ENCODE results near the gene PCARE.
"Not testable (repeated sequence)": the region's sequence is repeated elsewhere in the genome, so short reads cannot be mapped to it uniquely, and the experiment has no call there.

PCARE gene

GRCh38 chr2:29113027-29113686 lies 38.8 kb upstream of the PCARE start:
- Histone ChIP-seq H3K4me1 (ENCODE audit: control insufficient read depth, insufficient read depth, low read length, poor library complexity, severe bottlenecking) (peaks cover 6% of the 10 kb centered on the region), H3K36me3 (ENCODE audit: control insufficient read depth, insufficient read depth, low read length) (no peaks in the 10 kb centered on the region), H3K4me3 (ENCODE audit: extremely low read depth, insufficient read depth, low read length, poor library complexity, severe bottlenecking) (no peak overlapping the region), H3K27ac (ENCODE audit: low read depth, low read length, severe bottlenecking) (no peak overlapping the region), H3K9me3 (ENCODE audit: control insufficient read depth, low read length) (no peaks in the 10 kb centered on the region)
- 76 to 87% methylated on average over 3 to 4 of the region's 5 CpGs for WGBS, 2 experiments (ENCODE audit: insufficient coverage in 2 of 2)

GRCh38 chr2:29112379-29112778 lies 38.1 kb upstream of the PCARE start:
- no peaks in the 10 kb centered on the region for H3K36me3 ChIP-seq (ENCODE audit: control insufficient read depth, insufficient read depth, low read length)
- no peak overlapping the region for H3K27ac ChIP-seq (ENCODE audit: low read depth, low read length, severe bottlenecking)
- peaks cover 6% of the 10 kb centered on the region for H3K4me1 ChIP-seq (ENCODE audit: control insufficient read depth, insufficient read depth, low read length, poor library complexity, severe bottlenecking)

GRCh38 chr2:29110916-29111535 lies 36.7 kb upstream of the PCARE start:
- WGBS, 2 experiments (ENCODE audit: insufficient coverage in 2 of 2): 82 to 83% methylated on average over 3 to 4 of the region's 4 CpGs
- Histone ChIP-seq H3K4me1 (ENCODE audit: control insufficient read depth, insufficient read depth, low read length, poor library complexity, severe bottlenecking) (peaks cover 9% of the 10 kb centered on the region), H3K9me3 (ENCODE audit: control insufficient read depth, low read length) (no peaks in the 10 kb centered on the region), H3K4me3 (ENCODE audit: extremely low read depth, insufficient read depth, low read length, poor library complexity, severe bottlenecking) (no peak overlapping the region), H3K36me3 (ENCODE audit: control insufficient read depth, insufficient read depth, low read length) (no peaks in the 10 kb centered on the region), H3K27ac (ENCODE audit: low read depth, low read length, severe bottlenecking) (no peak overlapping the region)

More at GRCh38 chr2:29112379-29112778, 38.1 kb upstream of the PCARE start:
- Histone ChIP-seq H3K4me3 (ENCODE audit: extremely low read depth, insufficient read depth, low read length, poor library complexity, severe bottlenecking) (no peak overlapping the region), H3K9me3 (ENCODE audit: control insufficient read depth, low read length) (no peaks in the 10 kb centered on the region)

- WGBS, 2 experiments (ENCODE audit: insufficient coverage in 2 of 2): 86 to 88% methylated on average over 1 of the region's 2 CpGs
- no peak overlapping the region for H3K27ac ChIP-seq (ENCODE audit: low read depth, low read length, severe bottlenecking)
- H3K9me3 ChIP-seq (ENCODE audit: control insufficient read depth, low read length): no peaks in the 10 kb centered on the region
- H3K36me3 ChIP-seq (ENCODE audit: control insufficient read depth, insufficient read depth, low read length): no peaks in the 10 kb centered on the region
- no peak overlapping the region for H3K4me3 ChIP-seq (ENCODE audit: extremely low read depth, insufficient read depth, low read length, poor library complexity, severe bottlenecking)
- H3K4me1 ChIP-seq (ENCODE audit: control insufficient read depth, insufficient read depth, low read length, poor library complexity, severe bottlenecking): peaks cover 9% of the 10 kb centered on the region
These were observed 34.9 kb upstream of the PCARE start for GRCh38 chr2:29109246-29109645.

- Histone ChIP-seq H3K4me3 (ENCODE audit: extremely low read depth, insufficient read depth, low read length, poor library complexity, severe bottlenecking) (no peak overlapping the region), H3K4me1 (ENCODE audit: control insufficient read depth, insufficient read depth, low read length, poor library complexity, severe bottlenecking) (peaks cover 3% of the 10 kb centered on the region), H3K27ac (ENCODE audit: low read depth, low read length, severe bottlenecking) (no peak overlapping the region), H3K9me3 (ENCODE audit: control insufficient read depth, low read length) (no peaks in the 10 kb centered on the region), H3K36me3 (ENCODE audit: control insufficient read depth, insufficient read depth, low read length) (no peaks in the 10 kb centered on the region)
- 96 to 98% methylated on average over 4 to 5 of the region's 8 CpGs for WGBS, 2 experiments (ENCODE audit: insufficient coverage in 2 of 2)
These were observed 33.9 kb upstream of the PCARE start for GRCh38 chr2:29108225-29108624.

GRCh38 chr2:29107547-29107946 lies 33.2 kb upstream of the PCARE start:
- H3K27ac ChIP-seq (ENCODE audit: low read depth, low read length, severe bottlenecking); H3K4me3 ChIP-seq (ENCODE audit: extremely low read depth, insufficient read depth, low read length, poor library complexity, severe bottlenecking): not testable (repeated sequence)
- 93% methylated on average over 3 of the region's 3 CpGs; no CpG with 5 or more reads in 1 of the 2 experiments for WGBS, 2 experiments (ENCODE audit: insufficient coverage in 2 of 2)

GRCh38 chr2:29106980-29107388 lies 32.7 kb upstream of the PCARE start:
- WGBS, 2 experiments (ENCODE audit: insufficient coverage in 2 of 2): 65 to 69% methylated on average over 2 of the region's 2 CpGs
- no peaks in the 10 kb centered on the region for H3K36me3 ChIP-seq (ENCODE audit: control insufficient read depth, insufficient read depth, low read length)
- H3K27ac ChIP-seq (ENCODE audit: low read depth, low read length, severe bottlenecking): no peak overlapping the region
- H3K4me3 ChIP-seq (ENCODE audit: extremely low read depth, insufficient read depth, low read length, poor library complexity, severe bottlenecking): no peak overlapping the region
- H3K4me1 ChIP-seq (ENCODE audit: control insufficient read depth, insufficient read depth, low read length, poor library complexity, severe bottlenecking): peaks cover 3% of the 10 kb centered on the region
- no peaks in the 10 kb centered on the region for H3K9me3 ChIP-seq (ENCODE audit: control insufficient read depth, low read length)

More at GRCh38 chr2:29107547-29107946, 33.2 kb upstream of the PCARE start:
- H3K9me3 ChIP-seq (ENCODE audit: control insufficient read depth, low read length); H3K36me3 ChIP-seq (ENCODE audit: control insufficient read depth, insufficient read depth, low read length); H3K4me1 ChIP-seq (ENCODE audit: control insufficient read depth, insufficient read depth, low read length, poor library complexity, severe bottlenecking): not testable (repeated sequence)

- no peaks in the 10 kb centered on the region for H3K9me3 ChIP-seq (ENCODE audit: control insufficient read depth, low read length)
- peaks cover 3% of the 10 kb centered on the region for H3K4me1 ChIP-seq (ENCODE audit: control insufficient read depth, insufficient read depth, low read length, poor library complexity, severe bottlenecking)
- H3K36me3 ChIP-seq (ENCODE audit: control insufficient read depth, insufficient read depth, low read length): no peaks in the 10 kb centered on the region
- WGBS, 2 experiments (ENCODE audit: insufficient coverage in 2 of 2): 80 to 83% methylated on average over 1 to 2 of the region's 3 CpGs
- no peak overlapping the region for H3K27ac ChIP-seq (ENCODE audit: low read depth, low read length, severe bottlenecking)
- H3K4me3 ChIP-seq (ENCODE audit: extremely low read depth, insufficient read depth, low read length, poor library complexity, severe bottlenecking): no peak overlapping the region
These were observed 31.9 kb upstream of the PCARE start for GRCh38 chr2:29106256-29106655.

GRCh38 chr2:29105375-29105774 lies 31.1 kb upstream of the PCARE start:
- Histone ChIP-seq H3K9me3 (ENCODE audit: control insufficient read depth, low read length) (no peaks in the 10 kb centered on the region), H3K27ac (ENCODE audit: low read depth, low read length, severe bottlenecking) (no peak overlapping the region), H3K36me3 (ENCODE audit: control insufficient read depth, insufficient read depth, low read length) (no peaks in the 10 kb centered on the region), H3K4me1 (ENCODE audit: control insufficient read depth, insufficient read depth, low read length, poor library complexity, severe bottlenecking) (peaks cover 3% of the 10 kb centered on the region), H3K4me3 (ENCODE audit: extremely low read depth, insufficient read depth, low read length, poor library complexity, severe bottlenecking) (no peak overlapping the region)
- WGBS, 2 experiments (ENCODE audit: insufficient coverage in 2 of 2): 30 to 50% methylated on average over 1 of the region's 2 CpGs

GRCh38 chr2:29104688-29105087 lies 30.4 kb upstream of the PCARE start:
- Histone ChIP-seq H3K4me3 (ENCODE audit: extremely low read depth, insufficient read depth, low read length, poor library complexity, severe bottlenecking) (no peak overlapping the region), H3K9me3 (ENCODE audit: control insufficient read depth, low read length) (no peaks in the 10 kb centered on the region), H3K4me1 (ENCODE audit: control insufficient read depth, insufficient read depth, low read length, poor library complexity, severe bottlenecking) (peaks cover 3% of the 10 kb centered on the region), H3K36me3 (ENCODE audit: control insufficient read depth, insufficient read depth, low read length) (no peaks in the 10 kb centered on the region), H3K27ac (ENCODE audit: low read depth, low read length, severe bottlenecking) (no peak overlapping the region)
- 94 to 100% methylated on average over 1 to 3 of the region's 5 CpGs for WGBS, 2 experiments (ENCODE audit: insufficient coverage in 2 of 2)

GRCh38 chr2:29100564-29100963 lies 26.2 kb upstream of the PCARE start:
- 89 to 100% methylated on average over 1 of the region's 1 CpG for WGBS, 2 experiments (ENCODE audit: insufficient coverage in 2 of 2)
- no peaks in the 10 kb centered on the region for H3K36me3 ChIP-seq (ENCODE audit: control insufficient read depth, insufficient read depth, low read length)
- H3K27ac ChIP-seq (ENCODE audit: low read depth, low read length, severe bottlenecking): no peak overlapping the region
- H3K4me3 ChIP-seq (ENCODE audit: extremely low read depth, insufficient read depth, low read length, poor library complexity, severe bottlenecking): no peak overlapping the region
- no peaks in the 10 kb centered on the region for H3K4me1 ChIP-seq (ENCODE audit: control insufficient read depth, insufficient read depth, low read length, poor library complexity, severe bottlenecking)
- no peaks in the 10 kb centered on the region for H3K9me3 ChIP-seq (ENCODE audit: control insufficient read depth, low read length)
